GM10266 (cell line): Measurements from ENCODE around the gene FAM174A.
A peak's percentile ranks its signal among the peaks of the same experiment; 100 is the strongest.

Experiments
- DNase-seq: peaks from one replicate; pipeline ENCODE4 v3.0.0; 2012; ENCODE audit errors: extremely low spot score
- TF ChIP-seq, protein P1 (sequence below): IDR thresholded peaks from 2 replicates; pipeline ENCODE4 v1.5.1; 2012; ENCODE audit warnings: mild to moderate bottlenecking, low read depth; ENCODE audit not compliant: control insufficient read depth, insufficient read depth; ENCODE audit errors: missing control alignments

The FAM174A gene

DNA sequence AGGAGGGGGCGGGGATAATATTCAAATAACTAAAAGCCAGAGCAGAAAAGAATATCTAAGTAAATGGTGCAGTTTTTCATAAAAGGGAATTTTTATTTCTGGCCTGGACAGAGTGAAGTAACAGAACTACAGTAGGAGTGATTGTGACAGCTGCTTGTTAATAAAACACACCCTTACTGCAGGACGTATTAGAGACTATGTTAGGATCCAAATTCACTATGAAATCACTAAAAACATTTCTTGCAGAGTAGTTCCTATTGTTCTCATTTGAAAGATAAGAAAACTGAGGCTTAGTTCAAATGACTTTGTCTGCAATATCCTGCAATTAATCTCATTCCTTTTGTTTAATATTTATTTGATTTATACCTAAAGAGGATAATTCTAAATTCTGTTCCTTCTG lies 39.5 kb downstream of the FAM174A start:
- DNase-seq, result no peak
- TF ChIP-seq, protein P1, sequence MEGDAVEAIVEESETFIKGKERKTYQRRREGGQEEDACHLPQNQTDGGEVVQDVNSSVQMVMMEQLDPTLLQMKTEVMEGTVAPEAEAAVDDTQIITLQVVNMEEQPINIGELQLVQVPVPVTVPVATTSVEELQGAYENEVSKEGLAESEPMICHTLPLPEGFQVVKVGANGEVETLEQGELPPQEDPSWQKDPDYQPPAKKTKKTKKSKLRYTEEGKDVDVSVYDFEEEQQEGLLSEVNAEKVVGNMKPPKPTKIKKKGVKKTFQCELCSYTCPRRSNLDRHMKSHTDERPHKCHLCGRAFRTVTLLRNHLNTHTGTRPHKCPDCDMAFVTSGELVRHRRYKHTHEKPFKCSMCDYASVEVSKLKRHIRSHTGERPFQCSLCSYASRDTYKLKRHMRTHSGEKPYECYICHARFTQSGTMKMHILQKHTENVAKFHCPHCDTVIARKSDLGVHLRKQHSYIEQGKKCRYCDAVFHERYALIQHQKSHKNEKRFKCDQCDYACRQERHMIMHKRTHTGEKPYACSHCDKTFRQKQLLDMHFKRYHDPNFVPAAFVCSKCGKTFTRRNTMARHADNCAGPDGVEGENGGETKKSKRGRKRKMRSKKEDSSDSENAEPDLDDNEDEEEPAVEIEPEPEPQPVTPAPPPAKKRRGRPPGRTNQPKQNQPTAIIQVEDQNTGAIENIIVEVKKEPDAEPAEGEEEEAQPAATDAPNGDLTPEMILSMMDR, result no peak

DNA sequence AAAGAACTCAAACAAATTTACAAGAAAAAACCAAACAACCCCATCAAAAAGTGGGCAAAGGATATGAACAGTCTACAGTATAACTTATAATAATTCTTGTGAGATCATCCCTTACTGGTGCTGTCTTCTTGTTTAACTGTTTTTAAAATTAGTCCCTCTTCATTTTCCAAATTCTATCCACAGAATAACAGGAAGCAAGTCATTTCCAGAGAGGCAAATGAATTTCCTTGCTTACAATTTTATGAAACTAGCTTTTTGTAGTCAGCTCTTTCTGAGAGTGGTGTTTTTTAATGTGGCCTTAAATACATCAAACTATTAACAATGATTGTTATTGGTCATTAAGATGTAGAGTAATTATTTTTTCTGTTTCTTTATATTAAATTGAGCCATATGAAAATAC lies 40.6 kb downstream of the FAM174A start:
- DNase-seq, result no peak
- TF ChIP-seq, protein P1, result no peak

DNA sequence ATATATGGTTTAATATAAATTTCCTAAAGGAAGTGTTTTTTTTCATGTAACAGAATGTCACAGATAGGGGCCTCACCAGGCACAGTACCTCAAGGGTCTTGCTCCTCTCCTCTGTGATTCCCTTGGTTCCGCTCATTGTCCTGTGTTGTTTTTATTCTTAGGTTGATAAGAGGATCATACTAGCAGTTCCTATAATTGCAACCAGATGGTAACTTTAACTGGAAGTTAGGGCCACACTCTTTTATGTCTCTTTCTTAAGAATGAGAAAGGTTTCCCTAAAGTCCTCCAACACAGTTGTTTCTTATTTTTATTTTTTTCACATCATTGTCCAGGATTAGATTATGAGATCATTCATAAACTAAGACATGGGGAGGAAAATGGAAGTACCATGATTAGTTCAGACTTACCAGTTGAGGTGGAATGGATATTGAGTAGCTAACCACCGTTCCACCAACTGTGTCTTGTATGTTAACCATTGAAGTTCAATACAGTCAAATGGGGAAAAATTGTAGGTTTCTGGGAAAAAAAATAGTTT lies 41.1 kb downstream of the FAM174A start:
- TF ChIP-seq, protein P1, result no peak
- no peak for DNase-seq

DNA sequence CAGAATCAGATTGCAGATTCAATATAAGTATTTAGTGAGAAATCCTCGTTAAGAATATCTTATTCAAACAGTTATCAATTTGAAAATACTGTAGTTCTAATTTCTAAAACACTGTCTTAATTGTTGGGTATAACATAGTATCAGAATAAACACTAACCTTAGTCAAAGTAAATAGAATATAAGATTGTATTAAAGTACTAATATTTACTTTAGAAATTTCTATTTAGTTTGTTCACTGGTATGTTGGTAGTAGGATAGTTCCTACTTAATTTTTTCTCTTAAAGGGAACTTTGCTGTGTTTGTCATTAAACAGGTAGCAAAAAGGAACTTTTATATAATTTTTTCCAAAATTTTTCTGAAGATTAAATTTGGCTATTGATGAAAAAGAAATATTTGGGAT lies 42.3 kb downstream of the FAM174A start:
- no peak for DNase-seq
- TF ChIP-seq, protein P1, result no peak

DNA sequence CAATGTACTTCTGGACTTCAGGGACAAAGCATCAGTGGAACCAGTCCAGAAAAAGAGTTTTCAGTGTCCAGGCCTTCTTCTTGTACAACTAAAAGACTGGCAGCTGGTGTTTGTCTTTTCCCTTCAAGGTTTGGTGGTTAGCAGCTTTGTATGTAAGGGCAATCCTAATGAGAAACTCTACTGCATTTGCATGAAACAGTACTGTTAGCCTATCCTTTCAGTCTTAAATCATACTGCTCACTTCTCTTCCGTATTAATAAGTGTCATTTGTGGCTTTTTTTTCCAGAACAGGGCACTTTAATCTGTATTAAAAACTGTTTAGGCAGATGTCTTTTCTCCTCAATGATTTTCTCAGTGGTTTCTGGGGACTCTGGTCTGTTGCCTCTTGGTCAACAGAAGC lies 48.9 kb downstream of the FAM174A start:
- TF ChIP-seq, protein P1, result no peak
- peak; percentile 8 for DNase-seq

DNA sequence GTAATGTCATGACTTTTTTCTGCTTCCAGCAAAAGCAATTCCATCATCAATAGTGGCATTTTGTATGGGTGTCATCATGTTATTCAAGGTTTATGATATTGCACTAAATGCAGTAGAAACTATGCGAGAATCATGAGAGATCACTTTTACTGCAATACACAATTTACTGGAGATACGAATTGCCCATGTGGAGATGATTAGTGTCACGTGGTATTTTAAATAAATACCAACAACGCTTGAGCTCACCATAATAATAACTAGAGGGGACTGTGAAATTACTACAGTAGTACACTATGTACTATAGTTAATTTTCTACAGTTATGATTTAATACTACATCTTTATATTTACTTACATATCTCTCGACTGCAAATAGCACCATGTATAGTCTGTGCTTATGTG lies 49.7 kb downstream of the FAM174A start:
- TF ChIP-seq, protein P1, result no peak
- DNase-seq, result no peak

DNA sequence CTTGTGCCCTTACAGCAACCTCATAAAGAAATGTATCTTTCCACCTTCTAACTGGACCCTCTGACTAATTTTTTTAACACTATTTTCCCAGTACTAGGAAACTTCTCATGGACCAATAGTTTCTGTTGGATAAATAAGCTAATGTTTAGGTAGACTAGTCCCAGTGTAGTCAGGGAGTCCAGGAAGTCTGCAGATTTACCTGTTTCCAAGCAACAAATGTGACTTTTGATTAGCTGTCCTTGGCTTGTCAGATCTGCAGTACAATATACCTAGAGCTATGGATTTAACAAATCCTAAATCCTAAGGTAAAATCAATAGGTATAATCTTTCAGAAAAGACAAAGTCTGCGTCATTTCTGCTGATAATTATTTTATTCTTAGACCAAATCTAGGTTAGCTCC lies 55.7 kb downstream of the FAM174A start:
- no peak for DNase-seq
- TF ChIP-seq, protein P1, result no peak
